GM19324 (cell line): ENCODE measurements around the gene PPFIBP2.

Experiments
- ATAC-seq: cut with Tn5 transposase; IDR thresholded peaks from one replicate; pipeline ENCODE4 v1.9.1; 2021; ENCODE audit warnings: mild to moderate bottlenecking, moderate library complexity; ENCODE audit not compliant: unreplicated experiment, low FRiP score

Gene PPFIBP2

DNA sequence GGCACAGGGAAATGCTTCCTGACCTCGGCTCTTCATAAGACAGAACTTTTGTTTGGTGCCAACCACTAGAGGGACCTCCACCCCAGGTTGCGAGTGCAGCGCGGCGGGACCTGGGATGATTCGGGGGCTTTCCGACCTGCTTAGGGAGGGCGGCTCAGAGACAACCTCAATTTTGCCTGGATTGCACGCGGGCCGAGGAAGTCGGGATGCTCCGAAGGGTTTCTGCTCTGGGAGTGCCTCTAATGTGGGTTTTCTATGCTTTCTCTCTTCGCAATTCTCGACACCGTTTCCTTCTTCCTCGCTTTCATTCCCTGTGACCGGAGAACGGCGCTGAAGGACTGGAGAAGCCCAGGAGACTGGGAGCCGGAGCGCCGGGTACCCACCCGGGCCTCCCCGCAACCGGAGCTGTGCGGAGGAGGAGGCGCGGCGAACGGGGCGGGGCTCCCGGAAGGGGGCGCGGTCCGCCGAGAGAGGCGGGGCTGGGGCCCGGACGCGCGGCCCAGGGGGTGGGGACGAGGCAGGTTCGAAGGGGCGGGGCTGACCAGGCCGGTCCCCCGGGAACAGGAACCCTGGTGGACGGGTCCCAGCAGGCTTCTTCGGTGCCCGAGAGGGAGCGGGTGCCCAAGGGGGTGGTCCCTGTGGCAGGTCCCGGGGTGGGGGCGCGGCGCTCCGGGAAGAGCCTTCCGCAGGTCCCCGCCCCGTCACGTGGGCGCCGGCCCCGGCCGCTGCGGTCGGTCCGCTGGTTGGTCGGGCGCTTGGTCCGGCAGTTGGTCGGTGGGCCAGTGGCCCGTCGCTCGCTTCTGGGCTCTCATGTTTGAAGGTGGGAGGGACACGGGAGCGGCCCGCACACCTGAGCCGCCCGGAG is at the start of gene PPFIBP2:
Gene PPFIBP2 (plus strand): TSS at position 766 of the 865 bp plus-strand sequence. CDS start 35,477 bp downstream, outside the sequence.
- peak; percentile 86 for ATAC-seq

DNA sequence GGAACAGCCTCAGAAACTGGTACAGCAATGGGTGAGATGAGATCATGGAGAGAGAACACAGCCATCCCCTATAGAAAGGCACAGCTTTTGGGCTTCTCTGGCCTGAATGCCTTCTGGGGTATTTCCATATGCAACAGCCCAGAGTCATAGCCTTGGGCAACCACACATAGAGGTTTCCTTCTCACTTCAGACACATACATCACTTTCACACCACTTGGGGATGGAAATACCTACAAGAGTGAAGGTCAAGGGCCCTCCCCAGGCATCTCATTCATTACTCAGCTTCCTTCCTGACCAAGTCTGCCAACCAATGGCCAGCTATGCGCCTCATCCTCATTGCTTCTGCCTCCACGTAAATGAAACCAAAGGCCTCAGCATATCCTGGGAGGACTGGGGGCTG is 46.1 kb upstream of the PPFIBP2 start:
- ATAC-seq, result peak; percentile 47

DNA sequence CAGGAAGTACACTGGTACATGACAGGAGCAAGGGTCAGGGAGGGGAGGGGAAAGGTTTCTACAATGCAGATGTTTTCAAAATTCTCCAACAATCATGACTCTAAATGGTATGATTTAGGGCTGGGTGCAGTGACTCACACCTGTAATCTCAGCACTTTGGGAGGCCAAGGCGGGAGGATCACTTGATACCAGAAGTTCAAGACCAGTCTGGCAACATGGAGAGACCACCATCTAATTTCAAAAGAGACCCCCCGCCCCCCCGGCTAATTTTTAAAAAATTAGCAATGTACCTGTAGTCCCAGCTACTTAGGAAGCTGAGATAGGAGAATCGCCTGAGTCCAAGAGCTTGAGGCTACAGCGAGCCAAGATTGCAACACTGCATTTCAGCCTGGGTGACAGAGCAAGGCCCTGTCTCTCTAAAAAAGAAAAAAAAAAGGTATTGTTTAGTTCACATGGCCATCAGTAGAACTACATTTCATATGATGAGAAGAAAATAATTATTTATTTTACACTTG is 44.4 kb upstream of the PPFIBP2 start:
- ATAC-seq, result no peak

DNA sequence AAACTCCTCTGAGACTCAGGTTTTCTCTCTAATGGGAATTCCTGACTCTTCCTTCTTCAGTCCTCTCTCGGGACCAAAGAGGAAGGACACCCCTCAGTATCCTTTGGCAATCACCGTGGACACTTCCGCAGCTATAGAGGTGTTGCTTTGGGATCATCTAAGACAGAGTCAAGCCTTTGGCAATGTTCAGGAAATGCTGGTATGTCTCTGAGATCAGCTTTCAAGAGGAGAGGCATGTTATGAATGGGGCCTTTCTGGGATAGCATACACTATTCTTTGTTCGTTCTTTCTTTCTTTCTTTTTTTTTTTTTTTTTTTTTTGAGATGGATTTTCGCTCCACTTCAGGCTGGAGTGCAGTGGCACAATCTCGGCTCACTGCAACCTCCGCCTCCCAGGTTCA is 42.7 kb upstream of the PPFIBP2 start:
- ATAC-seq, result no peak

DNA sequence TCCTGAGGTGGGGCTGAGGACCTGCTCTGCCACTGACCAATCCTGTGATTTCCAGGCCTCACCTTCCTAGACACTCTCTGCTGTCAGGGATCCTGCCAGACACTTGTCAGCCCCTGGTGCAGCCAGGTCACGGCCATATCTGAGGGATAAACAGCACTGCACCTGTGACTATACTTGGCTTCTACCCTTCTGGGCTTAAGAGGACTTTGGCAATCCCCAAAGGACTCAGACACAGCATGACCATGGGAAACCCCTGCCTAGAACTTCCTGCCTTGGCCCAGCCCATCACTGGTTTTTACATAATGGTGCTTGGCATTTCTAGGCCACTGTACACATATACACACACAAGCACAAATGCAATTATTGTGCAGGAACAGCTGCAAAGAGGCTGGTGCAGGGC is 40.1 kb upstream of the PPFIBP2 start:
- peak; percentile 75 for ATAC-seq

DNA sequence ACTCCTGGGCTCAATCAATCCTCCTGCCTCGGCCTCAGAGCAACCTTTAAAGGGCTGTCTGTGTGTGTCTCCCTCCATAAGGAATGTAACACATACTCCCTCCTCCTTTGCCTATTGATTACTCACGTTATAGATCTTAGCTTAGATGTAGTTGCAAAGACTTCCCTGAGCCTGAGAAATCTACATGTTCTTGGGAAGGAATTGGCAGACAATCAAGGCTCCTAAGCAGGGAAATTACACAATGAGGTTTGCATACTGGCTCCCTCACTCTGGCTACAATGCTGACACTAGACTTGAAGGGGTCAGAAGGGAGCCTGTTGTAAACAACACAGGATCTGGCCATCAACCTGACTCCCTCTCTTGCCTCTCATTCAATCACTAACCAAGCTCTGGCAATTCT is 33.7 kb upstream of the PPFIBP2 start:
- ATAC-seq, result no peak

DNA sequence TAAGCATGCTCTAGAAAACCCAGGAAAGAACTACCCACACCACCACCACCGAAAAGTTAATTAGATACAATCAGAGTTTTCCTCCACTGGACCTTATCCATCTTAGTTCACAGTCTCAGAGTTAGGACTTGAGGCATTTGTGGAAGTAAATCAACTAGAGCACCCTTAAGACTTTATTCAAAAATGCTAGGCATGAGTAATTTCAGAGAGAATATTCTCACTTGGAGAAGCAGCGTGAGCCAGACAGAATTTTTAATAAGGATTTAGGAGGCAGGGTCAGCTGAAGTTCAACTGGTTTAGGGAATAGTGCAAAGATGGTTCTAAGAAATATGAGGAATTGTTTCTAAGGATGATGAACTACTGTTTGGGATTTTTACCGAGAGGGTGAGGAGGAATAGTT is 29.7 kb upstream of the PPFIBP2 start:
- no peak for ATAC-seq

DNA sequence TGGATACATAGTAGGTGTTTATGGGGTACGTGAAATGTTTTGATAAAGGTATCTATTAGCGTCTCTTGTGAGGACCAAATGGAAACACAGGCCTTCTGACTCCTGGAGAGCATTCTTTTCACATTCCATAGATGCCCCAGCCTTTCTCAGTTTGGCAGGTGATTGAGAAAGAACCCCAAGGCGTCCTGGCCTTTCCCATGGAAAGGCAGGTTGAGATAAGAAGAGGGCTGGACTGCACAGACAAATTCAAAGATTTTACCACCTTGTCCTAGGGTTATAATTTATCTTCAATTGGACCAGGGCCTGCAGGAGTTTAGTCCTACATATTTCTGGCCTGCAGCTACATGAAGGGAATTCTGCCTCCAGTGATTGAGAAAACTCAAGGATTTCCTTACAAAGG is 29.2 kb upstream of the PPFIBP2 start:
- no peak for ATAC-seq

DNA sequence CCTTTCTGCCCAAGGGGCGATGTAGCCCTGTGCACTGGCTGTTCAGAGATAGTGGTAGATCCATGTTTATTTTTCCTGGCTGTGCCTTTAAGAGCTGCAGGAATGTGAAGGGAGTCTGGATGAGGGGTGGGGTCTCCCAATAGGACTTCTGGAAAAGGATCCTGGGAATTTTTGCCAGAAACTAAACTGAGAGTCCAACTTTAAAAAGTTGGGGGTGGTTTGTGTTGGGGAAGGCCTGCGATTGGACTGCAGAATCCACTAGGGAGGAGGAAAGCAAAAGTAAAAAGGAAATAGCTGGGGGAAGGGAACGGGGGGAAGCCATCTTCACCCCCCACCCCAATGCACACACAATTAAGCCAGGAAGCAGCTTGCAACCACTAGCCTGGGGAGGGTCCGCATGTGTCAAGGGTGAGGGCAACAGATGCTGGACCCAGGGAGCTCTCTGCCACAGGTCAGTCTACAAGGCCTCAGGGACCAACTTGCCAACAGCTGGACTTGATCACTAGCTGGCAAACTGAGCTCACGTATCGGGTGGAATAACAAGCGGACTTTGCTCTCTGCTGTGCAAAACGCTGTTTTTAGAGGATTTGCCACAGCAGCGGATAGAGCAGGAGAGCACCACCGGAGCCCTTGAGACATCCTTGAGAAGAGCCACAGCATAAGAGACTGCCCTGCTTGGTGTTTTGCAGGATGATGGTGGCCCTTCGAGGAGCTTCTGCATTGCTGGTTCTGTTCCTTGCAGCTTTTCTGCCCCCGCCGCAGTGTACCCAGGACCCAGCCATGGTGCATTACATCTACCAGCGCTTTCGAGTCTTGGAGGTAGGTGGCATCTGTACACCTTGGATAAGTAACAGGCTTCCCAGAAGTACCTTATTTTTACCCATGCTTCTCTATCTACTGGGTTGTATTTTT is 28.4 kb upstream of the PPFIBP2 start, which contains the start of gene OLFML1:
Gene OLFML1 (plus strand): TSS at position 321 of the 912 bp plus-strand sequence. CDS start 370 bp downstream, at position 691.
- no peak for ATAC-seq

DNA sequence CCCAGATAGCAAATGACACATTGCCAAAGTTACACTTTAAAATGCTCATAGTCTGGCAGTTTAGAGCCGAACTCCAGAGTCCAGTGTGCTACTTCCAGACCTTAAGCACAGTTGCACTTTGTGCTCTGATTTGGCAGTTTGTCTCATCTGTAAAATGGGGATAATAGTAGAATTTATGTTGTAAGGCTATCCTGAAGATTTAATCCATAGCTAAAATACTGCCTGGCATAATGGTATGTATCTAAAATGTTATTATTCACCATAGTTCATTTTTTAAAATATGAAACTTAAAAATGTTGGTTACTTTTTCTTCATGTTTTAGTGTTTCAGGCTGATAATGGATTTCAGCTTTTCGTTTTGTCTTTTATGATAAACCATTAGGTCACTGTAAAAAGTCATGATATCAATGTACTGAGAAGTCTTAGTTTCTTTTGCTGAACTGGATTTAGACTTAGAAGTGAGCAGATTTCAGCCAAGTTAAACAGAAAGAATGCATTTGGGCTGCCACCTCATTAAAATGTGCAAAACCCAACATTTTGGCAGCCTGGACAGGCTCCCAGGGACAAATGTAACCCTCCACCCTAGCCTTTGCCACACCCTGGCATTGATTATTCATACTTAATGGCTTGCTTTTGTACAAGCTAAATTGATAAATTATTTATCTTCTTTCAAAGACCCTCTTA is 27.6 kb upstream of the PPFIBP2 start:
- ATAC-seq, result no peak

DNA sequence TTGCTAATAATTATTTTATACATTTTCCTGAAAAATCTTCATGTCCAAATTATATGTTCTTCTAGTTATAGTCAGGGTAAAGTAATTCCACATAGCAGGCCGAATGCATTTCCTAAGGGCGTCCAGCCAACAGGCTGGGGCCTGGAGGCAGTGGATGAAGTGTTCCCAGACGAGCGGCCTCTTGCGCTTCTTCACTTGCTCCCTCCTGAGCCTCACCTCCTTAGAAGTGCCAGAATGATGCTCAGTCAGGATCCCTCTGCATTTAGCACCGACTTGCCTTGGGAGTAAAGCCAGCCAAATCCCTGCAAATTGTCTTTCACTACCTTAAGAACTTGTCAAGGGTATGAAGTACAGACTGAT is 27.0 kb upstream of the PPFIBP2 start:
- no peak for ATAC-seq

DNA sequence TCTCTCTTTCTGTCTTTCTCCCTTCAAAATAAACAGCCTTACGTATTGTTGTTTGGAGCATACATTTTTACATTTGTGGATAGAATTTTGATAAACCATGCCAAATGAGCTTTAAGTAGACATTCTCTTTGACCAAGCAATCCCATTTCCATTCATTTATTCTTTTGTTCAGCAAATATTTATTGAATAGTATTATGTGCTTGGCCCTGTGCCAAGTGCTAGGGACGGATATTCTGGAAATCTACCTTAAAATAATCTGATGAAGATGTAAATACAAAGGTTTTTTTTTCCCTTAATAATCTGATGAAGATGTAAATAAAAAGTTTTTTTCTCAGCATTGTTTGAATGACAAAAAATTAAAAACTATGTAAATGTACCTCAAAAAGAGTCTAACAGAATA is 26.4 kb upstream of the PPFIBP2 start:
- no peak for ATAC-seq

DNA sequence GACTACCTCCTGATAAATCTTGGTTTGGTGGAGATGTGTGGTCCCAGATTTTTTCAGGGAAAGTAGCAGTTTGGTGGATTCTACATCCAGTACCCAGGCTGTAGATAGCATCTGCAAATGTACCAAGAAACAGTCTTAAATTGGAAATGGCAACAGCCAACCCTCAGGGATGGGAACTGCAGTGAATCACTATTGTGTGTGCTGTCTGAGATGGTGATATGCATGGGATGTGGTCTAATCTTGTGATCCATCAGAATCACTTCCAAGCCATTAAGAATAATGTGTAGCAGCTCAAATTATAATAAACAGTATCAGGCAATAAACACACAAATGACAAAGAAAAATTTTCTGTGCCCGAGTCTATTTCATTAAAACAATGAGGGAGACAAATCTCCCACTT is 25.1 kb upstream of the PPFIBP2 start:
- no peak for ATAC-seq

DNA sequence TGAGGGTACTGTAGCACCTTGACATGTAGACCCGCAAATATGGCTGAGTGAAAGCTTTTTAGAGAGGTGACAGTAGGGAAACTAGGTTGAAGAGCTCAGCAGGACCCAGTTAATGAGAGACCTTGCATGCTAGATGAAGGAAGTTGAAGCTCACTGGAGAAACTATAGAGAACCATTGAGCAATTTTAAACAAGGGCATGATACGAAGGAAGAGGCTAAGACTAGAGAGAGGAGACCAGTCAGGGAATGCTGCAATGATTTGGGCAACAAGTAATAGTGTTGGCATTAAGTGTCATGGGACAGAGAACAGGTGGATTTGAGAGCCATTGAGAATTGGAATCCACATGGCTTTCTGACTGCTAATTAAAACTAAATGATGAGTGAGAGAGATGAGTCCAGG is 24.4 kb upstream of the PPFIBP2 start:
- no peak for ATAC-seq

DNA sequence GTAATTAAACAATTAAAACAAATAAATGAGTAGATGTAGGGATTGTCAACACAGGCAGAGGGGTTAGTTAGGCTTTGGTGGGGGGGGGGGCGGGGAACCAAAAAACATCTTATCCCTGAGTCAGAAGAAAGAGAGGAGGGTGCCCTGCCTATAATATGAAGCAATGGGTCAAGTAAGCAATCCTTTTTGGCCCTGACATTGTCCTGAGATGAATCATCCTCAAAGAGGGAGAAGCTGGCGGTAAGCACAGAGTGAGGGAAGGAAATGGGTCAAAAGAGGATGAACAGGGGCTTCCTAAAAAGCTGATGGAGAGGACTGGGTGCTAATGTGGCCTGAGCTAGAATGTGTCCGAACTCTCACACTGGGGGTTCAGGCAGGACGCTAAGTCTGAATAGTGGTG is 23.7 kb upstream of the PPFIBP2 start:
- ATAC-seq, result no peak

DNA sequence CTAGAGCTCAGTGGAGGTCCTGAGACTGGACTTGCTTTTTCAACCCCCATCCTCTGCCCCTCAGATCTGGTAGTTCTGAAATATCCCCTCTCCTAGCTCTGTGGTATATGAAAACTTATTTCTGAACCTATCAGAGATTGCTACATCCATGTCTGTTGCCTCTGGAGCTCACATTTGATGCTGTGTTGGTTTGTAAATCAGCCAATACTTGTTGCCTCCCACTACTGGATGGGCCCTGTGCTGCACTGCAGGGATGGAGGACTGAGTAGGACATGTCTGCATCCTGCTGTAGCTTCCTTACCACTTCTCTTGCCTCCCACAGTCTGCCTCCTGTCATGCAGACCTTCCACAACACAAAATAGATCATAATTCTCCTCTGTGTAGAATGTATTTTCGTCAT is 23.3 kb upstream of the PPFIBP2 start:
- no peak for ATAC-seq

DNA sequence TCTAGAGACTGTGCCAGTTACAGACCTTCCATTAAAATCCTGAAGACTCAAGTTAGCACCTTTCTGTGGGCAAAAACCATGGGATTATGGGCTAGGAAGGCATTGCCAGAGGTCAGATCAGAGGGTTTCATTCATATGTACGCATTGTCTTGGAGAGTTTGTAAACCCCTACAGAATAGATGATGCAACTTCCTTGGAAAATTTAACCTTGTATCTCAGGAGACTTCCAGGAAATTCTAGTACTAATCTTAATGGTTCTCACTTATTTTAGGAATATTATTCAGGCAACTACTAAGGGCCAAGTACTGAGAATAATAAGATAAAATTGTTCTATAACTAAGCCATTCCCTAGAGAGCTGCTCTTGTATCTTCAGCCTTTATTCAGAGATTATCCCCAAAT is 21.5 kb upstream of the PPFIBP2 start:
- no peak for ATAC-seq

DNA sequence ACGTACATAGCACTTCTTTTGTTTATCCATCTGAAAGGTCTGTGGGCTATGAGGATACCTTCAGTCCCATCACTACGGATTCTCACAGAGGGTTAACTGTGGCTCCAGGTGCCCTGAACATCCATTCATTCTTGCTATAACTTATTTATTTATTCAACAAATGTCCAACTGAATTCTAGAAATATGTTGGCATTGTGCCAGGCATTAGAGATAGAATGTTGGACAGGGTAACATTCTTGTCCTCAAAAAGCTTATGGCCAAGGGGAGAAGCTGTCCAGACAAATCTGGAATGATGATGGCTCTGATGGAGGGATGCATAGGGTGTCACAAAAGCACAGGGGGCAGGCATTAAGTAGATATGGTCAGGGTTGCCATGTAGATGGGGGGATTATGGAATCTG is 20.1 kb upstream of the PPFIBP2 start:
- ATAC-seq, result no peak

DNA sequence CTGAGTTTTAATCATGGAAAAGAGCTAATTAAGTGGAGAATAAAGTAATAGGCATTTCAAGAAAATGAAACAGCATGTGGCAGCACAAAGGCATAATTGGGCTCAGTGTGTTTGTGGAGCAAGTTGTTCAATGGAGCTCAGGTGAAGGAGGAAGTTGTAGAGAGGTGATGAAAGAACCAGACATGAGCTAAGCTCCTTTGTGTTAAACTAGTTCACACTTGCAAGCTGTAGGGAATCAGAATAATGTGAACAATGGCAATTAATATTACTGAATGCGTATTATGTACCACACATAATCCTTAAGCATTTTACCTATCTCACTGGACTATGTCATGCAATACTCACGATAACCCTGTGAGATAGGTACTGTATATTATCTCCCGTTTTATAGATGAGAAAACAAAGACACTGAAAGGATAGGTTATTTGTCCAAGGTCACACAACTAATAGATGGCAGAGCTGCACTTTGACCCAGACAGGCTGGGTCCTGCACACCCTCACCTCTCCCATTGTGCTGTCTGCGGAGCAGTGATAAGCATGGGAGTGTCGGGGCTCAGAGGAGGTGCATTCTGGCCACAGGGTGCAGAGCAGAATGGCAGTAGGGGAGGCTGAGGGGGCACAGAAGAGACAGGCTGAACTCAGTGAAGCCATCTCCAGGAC is 19.6 kb upstream of the PPFIBP2 start:
- ATAC-seq, result no peak

DNA sequence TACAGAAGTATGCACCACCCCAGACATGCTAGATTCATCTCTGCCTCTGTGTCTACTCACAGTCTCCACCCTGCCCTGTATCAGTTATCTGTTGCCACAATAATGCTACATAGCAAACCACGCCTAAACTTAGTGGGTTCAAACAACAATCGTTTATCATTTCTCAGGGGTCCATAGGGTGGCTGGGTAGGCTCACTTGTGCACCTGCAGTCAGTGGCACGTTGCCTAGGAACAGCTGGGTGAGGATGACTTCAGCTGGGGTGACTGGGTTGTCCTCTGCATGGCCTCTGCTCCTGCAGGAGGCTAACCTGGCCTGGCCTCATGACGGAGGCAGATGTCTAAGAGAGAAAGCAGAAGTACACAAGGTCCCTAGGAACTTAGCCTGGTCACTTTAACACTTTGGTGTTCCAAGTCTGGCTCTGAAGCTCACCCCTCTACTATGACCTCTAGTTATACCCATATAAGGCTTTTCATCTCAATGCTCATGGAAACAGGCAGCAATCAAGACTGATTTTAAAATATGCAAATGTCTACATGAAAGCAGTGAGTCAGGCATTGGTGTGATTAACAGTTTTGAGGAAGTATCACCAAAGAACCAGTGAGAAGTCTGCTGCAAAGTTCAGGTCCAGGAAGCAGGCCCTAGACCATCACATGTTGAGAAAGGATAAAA is 17.8 kb upstream of the PPFIBP2 start:
- peak; percentile 86 for ATAC-seq
